C4-2B (cell line): ENCODE results near the gene SESN3.

Experiments
- CTCF ChIP-seq: fragments of 450-650 bp; conservative IDR thresholded peaks from 2 replicates; pipeline ENCODE4 v1.5.1; 2017; ENCODE audit warnings: mild to moderate bottlenecking
- ZFX ChIP-seq: fragments of 450-650 bp; IDR thresholded peaks from 2 replicates; pipeline ENCODE4 v1.6.1; 2017

GRCh38 chr11:95119361-95120060, 111.5 kb downstream of the SESN3 start:
- TF ChIP-seq CTCF (no peak), ZFX (no peak)
